ENCODE measurements around the gene JADE2. TPM values are rescaled to one million over a fixed set of nuclear protein-coding genes. Genes with fewer than 3 reads are reported as not detected.

JADE2 gene
- total and polyA plus RNA-seq, 4 donors, result 3.9 to 11.4 (median 5.5) TPM

DNA sequence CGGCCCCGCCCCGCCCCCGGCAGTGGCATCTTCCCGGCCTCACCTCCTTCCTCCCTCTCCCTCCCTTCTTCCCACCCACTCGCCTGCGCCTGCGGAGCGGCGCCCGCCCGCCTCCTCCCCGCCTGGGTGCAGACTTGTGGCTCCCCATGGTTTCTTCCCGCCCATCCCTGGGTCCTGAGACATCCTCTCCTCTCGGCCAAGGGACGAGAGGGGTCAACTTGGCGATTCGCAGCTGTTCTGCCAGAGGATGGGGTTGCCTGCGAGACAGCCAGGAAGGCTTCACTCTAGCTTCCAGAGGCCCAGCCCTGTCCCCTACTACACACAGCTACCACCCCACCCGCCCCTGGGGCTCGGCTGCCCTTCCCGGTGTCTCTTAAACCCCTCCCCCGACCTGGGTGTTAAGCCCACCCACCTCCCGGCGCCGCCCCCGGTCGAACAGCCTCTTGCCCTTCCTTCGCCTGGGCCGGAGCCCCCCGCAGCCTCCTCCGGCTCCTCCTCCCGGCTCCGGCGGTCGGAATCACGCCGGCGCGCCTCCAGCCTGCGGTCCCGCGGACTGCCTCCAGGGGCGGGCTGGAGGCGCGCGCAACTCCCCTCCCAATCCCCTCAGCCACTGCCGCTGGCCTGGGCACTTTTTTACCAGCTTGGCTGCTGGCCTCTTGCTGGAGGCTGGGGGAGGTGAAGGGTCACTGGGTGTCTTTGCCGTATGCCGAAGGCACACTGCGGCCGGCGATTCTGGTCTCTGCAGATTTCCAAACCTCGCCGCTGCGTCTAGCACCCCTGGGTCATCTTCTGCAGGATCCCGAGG, 1.9 kb downstream of the JADE2 start:
- Histone ChIP-seq H3K9me3 (ENCODE audit: control insufficient read depth in 4 of 4, low read length in 3 of 4) (no peaks in the 10 kb centered on the region), H3K4me1 (ENCODE audit: control insufficient read depth in 4 of 4, insufficient read depth in 4 of 4, low read length in 3 of 4) (peaks cover 12 to 44% (median 33%) of the 10 kb centered on the region in 4 donors), H3K36me3 (ENCODE audit: control insufficient read depth in 4 of 4, insufficient read depth in 3 of 4, low read depth in 1 of 4, low read length in 3 of 4) (no peaks in the 10 kb centered on the region), H3K9ac (ENCODE audit: low read depth in 1 of 2, low read length in 2 of 2) (peak overlapping the region; percentile 53 to 72), H3K4me3 (ENCODE audit: low read depth in 1 of 3, low read length in 3 of 3) (peak overlapping the region; percentile 56 to 89 (median 84)), H3K27ac (ENCODE audit: low read depth in 1 of 2, low read length in 2 of 2) (peak overlapping the region; percentile 98 to 99), H3K27me3 (ENCODE audit: control insufficient read depth in 4 of 4, insufficient read depth in 4 of 4, low read length in 3 of 4) (no peaks in the 10 kb centered on the region)
- DNase-seq (ENCODE audit: low spot score), result peak; percentile 75
- TF ChIP-seq NR2F2 (IDR thresholded peaks at IDR 0.05) (peak; percentile 76), EGR1 (IDR thresholded peaks at IDR 0.05; ENCODE audit: low read depth in 2 of 2) (no peak), YY1 (IDR thresholded peaks at IDR 0.05) (peak; percentile 27), HNF4G (IDR thresholded peaks at IDR 0.05) (no peak), CTCF (IDR thresholded peaks at IDR 0.05; ENCODE audit: low read depth, low read length, missing input control) (peak; percentile 91), RAD21 (IDR thresholded peaks at IDR 0.05) (peak; percentile 68 to 83), RXRA (IDR thresholded peaks at IDR 0.05) (peak; percentile 61 to 76), HNF4A (conservative IDR thresholded peaks at IDR 0.05) (peak in 1 of 2 donors; percentile 24)
- TF ChIP-seq, protein P1, sequence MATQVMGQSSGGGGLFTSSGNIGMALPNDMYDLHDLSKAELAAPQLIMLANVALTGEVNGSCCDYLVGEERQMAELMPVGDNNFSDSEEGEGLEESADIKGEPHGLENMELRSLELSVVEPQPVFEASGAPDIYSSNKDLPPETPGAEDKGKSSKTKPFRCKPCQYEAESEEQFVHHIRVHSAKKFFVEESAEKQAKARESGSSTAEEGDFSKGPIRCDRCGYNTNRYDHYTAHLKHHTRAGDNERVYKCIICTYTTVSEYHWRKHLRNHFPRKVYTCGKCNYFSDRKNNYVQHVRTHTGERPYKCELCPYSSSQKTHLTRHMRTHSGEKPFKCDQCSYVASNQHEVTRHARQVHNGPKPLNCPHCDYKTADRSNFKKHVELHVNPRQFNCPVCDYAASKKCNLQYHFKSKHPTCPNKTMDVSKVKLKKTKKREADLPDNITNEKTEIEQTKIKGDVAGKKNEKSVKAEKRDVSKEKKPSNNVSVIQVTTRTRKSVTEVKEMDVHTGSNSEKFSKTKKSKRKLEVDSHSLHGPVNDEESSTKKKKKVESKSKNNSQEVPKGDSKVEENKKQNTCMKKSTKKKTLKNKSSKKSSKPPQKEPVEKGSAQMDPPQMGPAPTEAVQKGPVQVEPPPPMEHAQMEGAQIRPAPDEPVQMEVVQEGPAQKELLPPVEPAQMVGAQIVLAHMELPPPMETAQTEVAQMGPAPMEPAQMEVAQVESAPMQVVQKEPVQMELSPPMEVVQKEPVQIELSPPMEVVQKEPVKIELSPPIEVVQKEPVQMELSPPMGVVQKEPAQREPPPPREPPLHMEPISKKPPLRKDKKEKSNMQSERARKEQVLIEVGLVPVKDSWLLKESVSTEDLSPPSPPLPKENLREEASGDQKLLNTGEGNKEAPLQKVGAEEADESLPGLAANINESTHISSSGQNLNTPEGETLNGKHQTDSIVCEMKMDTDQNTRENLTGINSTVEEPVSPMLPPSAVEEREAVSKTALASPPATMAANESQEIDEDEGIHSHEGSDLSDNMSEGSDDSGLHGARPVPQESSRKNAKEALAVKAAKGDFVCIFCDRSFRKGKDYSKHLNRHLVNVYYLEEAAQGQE (IDR thresholded peaks at IDR 0.05), result no peak
- under 1% methylated on average over 57 of the region's 57 CpGs for WGBS

DNA sequence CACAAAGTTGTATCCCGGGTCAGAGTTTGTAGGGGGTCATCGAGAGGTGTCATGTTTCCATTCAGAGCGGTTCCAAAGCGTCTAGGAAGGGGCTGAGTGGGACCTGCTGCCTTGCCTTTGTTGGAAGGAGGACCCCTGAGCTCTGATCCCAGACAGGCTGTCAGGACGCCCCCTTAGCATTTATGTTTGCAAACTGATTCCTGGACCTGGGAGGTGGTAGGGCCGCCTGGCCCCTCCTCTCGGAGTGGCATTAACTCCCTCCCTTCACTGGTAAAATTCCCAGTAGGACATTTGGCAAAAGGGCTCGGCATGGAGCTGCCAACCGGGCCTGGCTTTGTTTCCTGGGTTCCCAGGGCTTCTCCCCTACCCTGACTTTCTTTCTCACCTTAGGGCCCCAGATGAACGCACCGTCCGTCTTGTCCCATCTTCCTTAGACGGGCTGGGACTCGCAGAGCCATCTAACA, 2.5 kb downstream of the JADE2 start:
- Histone ChIP-seq H3K9ac (ENCODE audit: low read depth in 1 of 2, low read length in 2 of 2) (peak overlapping the region; percentile 48 to 72), H3K27ac (ENCODE audit: low read depth in 1 of 2, low read length in 2 of 2) (peak overlapping the region; percentile 65 to 98), H3K4me3 (ENCODE audit: low read depth in 1 of 3, low read length in 3 of 3) (peak overlapping the region; percentile 55 to 89 (median 84)), H3K4me1 (ENCODE audit: control insufficient read depth in 4 of 4, insufficient read depth in 4 of 4, low read length in 3 of 4) (peaks cover 13 to 44% (median 33%) of the 10 kb centered on the region in 4 donors), H3K27me3 (ENCODE audit: control insufficient read depth in 4 of 4, insufficient read depth in 4 of 4, low read length in 3 of 4) (no peaks in the 10 kb centered on the region), H3K36me3 (ENCODE audit: control insufficient read depth in 4 of 4, insufficient read depth in 3 of 4, low read depth in 1 of 4, low read length in 3 of 4) (no peaks in the 10 kb centered on the region), H3K9me3 (ENCODE audit: control insufficient read depth in 4 of 4, low read length in 3 of 4) (no peaks in the 10 kb centered on the region)
- 23% methylated on average over 14 of the region's 14 CpGs for WGBS
- DNase-seq (ENCODE audit: low spot score), result no peak
- TF ChIP-seq HNF4A (conservative IDR thresholded peaks at IDR 0.05), result peak in 1 of 2 donors; percentile 3
- TF ChIP-seq EGR1 (IDR thresholded peaks at IDR 0.05; ENCODE audit: low read depth in 2 of 2), result no peak
- TF ChIP-seq, protein P2, sequence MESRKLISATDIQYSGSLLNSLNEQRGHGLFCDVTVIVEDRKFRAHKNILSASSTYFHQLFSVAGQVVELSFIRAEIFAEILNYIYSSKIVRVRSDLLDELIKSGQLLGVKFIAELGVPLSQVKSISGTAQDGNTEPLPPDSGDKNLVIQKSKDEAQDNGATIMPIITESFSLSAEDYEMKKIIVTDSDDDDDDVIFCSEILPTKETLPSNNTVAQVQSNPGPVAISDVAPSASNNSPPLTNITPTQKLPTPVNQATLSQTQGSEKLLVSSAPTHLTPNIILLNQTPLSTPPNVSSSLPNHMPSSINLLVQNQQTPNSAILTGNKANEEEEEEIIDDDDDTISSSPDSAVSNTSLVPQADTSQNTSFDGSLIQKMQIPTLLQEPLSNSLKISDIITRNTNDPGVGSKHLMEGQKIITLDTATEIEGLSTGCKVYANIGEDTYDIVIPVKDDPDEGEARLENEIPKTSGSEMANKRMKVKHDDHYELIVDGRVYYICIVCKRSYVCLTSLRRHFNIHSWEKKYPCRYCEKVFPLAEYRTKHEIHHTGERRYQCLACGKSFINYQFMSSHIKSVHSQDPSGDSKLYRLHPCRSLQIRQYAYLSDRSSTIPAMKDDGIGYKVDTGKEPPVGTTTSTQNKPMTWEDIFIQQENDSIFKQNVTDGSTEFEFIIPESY (IDR thresholded peaks at IDR 0.05), result no peak
- TF ChIP-seq CTCF (IDR thresholded peaks at IDR 0.05; ENCODE audit: low read depth, low read length, missing input control), result no peak
- TF ChIP-seq NR2F2 (IDR thresholded peaks at IDR 0.05), result peak; percentile 36
- peak; percentile 10 for TF ChIP-seq YY1 (IDR thresholded peaks at IDR 0.05)
- peak in 1 of 2 donors; percentile 48 for TF ChIP-seq RXRA (IDR thresholded peaks at IDR 0.05)

Measured in liver (tissue), 9 donors.